GM18858 (cell line): ENCODE results near the gene LRP1B.

Experiments used
- ATAC-seq: cut with Tn5 transposase; IDR thresholded peaks from one replicate; pipeline ENCODE4 v1.9.1; 2021; ENCODE audit not compliant: unreplicated experiment

Gene LRP1B

DNA sequence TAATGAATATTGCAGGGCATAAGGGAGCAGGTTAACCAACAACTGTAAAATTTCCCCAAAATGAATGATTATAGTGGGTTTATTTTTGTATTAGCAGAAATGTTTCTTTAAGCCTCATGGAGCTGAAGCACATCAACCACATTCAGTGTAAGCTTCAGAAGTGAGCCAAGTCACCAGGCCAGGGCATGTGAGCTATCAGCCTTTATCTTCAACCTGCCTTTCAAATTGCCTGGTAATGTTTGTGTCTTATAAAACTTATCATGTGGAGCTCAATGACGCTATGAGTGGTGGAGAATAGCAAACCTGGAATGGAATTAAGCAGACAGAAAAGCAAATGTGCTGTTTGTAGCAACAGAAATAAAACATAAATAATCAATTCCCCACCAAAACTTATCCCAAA is 1068.4 kb downstream of the LRP1B start:
- no peak for ATAC-seq

- no peak for ATAC-seq
Observed at GRCh38 chr2:141062031-141062430, 1068.8 kb downstream of the LRP1B start.

GRCh38 chr2:141058556-141058955 is 1072.3 kb downstream of the LRP1B start:
- ATAC-seq = no peak

GRCh38 chr2:141055531-141055930 is 1075.3 kb downstream of the LRP1B start:
- no peak for ATAC-seq

- ATAC-seq = no peak
Observed at GRCh38 chr2:141048951-141049350, 1081.9 kb downstream of the LRP1B start.

GRCh38 chr2:141041281-141041680 is 1089.5 kb downstream of the LRP1B start:
- no peak for ATAC-seq

DNA sequence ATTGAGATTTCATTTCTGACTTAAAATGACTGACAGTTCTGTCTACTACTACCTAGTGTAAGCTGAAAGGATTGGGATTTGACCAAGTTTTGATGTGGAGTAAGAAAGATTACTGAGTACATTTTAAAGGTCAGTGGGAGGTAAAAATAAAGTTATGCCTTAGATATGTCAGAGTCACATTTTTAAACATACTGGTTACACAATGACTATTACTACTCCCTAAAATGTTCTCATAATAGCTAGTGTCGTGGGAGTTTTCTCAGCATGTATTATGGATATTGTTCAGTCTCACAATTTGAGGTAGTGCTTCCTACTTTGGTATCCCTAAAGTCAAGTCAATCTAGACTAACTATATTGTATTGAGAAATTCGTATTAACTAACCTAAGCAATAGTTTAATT is 1092.5 kb downstream of the LRP1B start:
- no peak for ATAC-seq

- no peak for ATAC-seq
Observed at GRCh38 chr2:141037361-141037760, 1093.5 kb downstream of the LRP1B start.

- no peak for ATAC-seq
Observed at GRCh38 chr2:141035846-141036420, 1094.9 kb downstream of the LRP1B start.

GRCh38 chr2:141029428-141030078 is 1101.3 kb downstream of the LRP1B start:
- no peak for ATAC-seq

- no peak for ATAC-seq
Observed at GRCh38 chr2:141027221-141027620, 1103.6 kb downstream of the LRP1B start.

DNA sequence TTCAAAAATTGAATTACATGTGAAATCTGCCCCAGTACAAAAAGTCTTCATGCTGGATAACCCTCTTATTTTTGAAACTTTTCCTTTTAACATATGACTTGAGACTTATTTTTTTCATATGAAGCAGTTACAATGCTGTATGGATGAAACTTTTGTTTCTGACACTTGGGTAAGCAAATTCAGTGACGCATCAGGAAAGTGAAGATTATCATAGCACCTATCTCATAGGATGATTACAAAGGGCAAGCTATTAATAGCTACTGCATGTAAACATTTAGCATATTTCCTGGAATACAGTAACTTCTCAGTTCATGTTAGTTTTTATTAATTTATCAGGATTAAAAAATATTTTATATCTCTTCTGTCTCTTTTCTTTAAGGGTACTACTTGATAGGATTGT is 1109.2 kb downstream of the LRP1B start:
- no peak for ATAC-seq

DNA sequence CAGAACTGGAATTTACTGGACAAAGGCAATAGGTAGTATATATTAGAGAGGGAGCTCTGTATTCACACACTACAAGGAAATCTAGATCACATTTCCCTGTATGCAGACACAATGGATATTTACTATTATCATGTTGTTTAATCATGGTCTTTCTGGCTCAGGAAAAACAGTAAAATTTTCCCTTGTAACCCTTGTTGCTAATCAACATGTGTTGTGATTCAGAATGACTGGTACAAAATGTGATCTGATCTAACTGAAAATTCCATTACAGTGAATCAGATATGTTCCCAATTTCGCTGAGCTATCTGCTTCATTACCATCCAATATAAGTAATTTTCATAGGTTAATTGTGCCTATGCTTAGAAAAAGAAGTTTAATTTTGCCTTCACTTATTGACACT is 1109.7 kb downstream of the LRP1B start:
- ATAC-seq = no peak

DNA sequence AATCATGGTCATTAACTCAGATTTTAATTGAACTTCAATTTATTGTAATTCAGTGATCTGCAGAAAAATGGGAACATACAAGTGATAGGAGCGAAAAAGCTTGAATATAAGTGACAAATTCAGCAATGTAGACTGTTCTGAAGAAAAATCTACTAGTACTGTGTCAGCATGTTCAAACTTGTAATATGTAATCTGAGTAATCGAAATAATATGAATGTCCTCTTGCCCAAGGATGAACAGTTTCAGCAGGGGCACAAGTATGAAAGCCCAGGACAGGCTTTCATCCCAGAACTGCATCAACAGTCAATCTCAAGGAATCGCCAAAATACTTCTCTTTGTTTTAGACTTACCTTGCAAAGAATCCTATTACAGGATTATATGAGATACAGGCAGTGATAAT is 1110.5 kb downstream of the LRP1B start:
- no peak for ATAC-seq

DNA sequence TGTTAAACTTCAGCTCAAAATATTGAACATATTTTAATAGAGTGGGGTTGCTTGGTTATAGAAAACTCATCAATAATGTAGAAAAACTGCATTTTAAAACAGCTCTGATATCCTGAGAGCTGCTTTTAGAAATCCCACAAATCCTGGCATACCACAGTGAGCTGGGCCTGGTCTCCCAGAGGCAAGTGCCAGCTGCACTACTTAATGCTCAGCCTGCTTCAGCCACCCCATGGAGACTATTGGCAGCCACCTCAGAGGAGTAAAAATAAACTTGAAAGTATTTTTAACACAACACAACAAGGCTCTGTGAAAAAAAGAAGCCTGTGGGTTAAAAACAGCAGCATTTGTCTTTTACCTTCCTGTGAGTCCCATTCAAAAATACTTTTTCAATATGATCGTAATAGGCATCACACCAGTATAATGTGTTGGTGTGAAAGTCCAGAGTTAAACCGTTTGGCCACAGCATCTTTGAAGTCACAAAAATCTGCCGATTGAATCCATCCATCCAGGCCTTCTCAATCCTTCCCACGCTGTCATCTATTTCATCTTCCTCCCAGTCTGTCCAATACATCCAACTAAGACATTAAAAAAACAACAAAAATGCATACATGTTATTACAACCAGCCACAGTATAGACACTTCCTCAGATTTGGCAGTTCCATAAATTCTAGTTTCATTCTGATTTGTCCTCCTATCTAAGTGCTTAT is 1115.3 kb downstream of the LRP1B start:
- no peak for ATAC-seq

DNA sequence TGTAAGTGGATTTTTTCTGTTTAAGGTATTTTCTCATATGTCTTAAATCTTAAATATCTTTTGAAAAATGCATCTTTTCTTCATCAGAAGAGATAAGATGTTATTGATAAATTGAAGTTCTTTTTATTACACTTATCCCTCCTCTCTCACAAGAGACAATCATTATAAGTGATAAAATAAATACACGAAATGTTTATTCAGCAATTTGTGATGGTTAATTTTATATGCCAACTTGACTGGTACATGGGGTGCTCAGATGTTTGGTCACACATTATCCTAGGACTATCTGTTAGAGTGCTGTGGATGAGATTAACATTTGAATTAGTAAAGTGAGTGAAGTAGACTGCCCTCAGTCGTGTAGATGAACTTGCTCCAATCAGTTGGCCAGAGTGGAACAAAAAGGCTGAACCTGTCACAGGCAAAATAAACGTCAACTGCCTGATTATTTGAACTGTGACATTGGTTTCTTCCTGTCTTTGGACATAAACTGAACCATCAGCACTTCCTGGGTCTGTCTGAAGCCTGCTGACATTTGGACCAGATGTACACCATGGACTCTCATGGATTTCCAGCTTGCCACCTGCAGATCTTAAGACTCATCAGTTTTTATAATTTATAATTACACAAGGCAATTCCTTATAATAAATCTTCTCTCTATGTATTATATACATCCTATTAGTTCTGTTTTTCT is 1126.7 kb downstream of the LRP1B start:
- ATAC-seq = no peak

GRCh38 chr2:141001750-141002149 is 1129.1 kb downstream of the LRP1B start:
- no peak for ATAC-seq

- ATAC-seq = no peak
Observed at GRCh38 chr2:140998577-140998976, 1132.2 kb downstream of the LRP1B start.

DNA sequence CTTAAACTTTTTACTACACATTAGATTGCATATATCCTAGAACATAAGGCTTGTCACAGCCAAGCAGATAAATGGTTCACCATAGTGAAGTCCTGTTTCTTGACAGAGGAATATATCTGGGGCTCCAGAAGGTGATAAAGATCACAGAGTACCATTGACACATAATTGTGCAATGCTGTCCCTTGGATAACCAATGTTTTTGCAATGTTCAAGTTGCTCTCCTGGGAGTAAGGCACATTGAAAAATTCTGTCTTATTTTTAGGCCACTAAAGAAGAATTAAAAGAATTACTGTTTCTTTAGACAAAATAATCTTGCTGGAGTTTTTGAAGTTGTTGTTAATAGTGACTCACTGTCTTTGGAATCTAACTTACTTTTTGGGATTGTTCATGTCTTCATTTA is 1132.8 kb downstream of the LRP1B start:
- ATAC-seq = no peak

- ATAC-seq = no peak
Observed at GRCh38 chr2:140994856-140995255, 1136.0 kb downstream of the LRP1B start.

DNA sequence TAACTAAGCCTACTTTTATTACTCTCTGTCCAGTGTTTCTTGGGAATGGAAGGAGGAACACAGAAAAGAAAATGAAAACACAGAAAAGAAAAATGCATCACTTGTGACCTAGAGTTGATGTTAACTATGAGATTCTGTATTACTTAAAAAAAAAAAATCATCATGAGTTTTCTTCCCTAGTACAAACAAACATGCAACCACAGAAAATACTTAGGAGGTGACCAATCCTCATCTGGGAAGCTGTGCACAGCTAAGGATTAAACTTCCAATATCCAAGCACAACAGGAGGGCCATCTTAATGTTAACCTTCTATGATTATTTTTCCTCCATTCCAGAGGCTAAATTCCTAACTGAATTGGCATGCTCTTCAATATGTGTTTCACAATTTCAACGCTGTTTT is 1140.4 kb downstream of the LRP1B start:
- no peak for ATAC-seq

DNA sequence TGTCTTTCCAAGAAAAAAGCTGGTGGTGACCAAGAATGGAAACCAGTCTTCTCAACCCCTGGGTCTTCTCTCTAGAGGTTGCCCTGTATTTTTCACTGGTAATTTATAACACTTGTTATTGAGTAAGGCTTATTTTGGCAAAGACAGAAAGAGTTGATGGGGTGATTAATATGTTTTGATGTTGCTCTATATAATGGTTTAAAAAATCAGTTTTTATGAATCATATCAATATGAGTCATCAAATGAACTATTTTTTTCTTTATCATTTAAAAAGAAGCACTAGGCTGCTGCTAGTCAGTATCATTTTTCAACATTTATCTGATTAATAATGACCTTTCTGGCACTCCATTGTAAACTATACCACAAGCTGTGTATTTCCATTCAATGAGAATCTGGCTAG is 1142.2 kb downstream of the LRP1B start:
- no peak for ATAC-seq
